SKM-1 (cell line): ENCODE results near the gene MAD1L1.

Experiments
- DNase-seq: peaks from one replicate; lab custom pipeline; 2025; ENCODE audit not compliant: unreplicated experiment; lab: John Stamatoyannopoulos, UW

Gene MAD1L1

DNA sequence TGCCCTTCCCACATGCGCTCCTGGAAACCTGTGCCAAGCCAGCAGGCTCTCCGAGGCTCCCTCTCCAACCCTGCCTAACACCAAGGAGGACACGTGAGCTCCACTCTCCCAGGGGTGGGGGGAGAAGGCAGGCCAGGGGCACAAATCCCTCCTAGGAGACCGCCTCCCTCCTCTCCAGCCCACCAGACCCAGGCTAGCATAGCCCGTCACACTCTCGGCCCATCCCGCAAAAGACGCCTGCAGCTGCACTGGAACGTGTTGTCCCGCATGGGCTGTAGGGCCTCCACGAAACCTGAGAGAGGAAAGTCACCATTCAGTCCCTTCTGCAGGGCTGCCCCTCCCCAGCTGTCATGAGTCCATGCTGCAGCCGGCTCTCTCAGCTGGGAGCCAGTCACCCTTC, 126.3 kb downstream of the MAD1L1 start:
- DNase-seq = no peak

DNA sequence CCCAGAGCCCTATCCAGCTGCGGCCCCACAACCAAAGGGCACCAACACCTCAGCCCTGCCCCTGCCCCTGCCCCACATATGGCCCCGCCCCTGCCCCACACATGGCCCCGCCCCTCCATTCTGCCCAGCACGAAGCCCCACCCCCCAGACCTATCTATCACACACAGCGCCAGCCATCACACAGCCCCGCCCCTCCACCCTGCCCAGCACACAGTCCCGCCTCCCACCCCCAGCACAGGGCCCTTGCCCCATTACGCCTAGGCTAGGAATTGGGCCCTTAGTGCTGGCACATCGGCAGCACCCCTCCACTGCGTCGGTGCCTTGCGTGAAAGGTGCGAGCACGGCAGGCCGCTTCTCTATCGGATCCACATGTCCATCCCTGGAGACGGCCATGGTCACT, 126.8 kb downstream of the MAD1L1 start:
- DNase-seq = no peak

DNA sequence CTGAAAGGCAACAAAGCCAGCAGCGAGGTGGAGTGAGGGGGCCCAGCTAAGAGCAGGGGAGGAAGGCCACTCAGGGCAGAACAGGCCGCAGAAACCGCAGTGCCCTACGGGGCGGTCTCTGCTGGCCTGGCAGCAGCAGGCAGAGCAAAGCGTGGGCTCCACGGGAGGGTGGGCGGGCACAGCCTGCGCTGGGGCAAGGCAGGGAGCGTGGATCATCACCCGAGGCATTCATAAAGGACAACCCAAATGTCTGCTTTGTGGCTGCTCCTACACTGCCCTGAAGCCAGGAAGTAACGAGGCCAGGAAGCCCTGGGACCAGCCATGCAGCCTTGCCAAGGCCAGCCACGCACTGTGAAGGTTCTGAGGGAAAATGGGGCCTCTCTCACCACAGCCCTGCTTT, 127.5 kb downstream of the MAD1L1 start:
- no peak for DNase-seq

DNA sequence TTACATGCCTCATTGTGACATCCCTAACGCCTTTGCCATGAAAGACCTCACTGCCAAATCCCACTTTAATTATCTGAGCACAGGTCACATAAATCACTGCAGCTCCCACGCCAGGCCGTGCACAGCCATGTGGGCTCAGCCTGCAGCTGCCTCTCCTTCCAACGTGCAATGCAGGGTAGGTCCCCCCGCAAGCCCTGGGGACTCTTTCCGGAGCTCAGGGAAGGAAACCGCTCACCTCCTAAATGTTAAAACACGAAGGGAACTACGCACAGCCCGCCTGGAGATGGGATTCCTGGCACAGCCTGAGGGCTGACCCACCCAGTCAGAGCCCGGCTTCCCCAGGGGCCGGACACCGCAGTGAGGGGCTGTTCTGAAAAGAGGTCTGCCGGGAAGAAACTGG, 128.0 kb downstream of the MAD1L1 start:
- no peak for DNase-seq

DNA sequence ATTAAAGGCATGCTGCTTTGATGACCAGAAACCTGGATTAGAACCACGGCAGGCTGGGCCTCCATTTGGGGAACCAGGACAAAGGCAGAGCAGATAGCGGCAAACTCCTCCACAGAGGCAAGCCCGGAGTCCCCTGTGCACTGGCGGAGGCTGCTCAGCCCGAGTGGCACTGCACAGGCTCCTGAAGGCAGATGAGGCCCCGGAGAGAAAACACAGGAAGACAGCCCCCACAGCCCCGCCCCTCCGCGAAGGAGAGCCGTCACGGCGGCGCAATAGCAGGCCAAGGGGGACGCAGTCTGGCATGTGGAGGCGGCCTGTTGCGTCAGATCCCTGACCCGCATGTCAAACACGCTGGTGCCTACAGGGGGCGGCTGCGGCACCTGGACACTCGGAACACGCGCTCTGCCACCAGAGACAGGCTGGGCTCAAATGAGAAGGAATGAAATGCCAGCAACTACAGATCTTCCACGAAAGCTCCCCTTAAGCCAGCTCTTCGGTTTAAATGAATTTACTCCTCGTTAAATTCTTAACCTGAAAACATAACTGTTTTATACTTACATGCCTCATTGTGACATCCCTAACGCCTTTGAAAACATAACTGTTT, 128.5 kb downstream of the MAD1L1 start:
- DNase-seq = no peak

DNA sequence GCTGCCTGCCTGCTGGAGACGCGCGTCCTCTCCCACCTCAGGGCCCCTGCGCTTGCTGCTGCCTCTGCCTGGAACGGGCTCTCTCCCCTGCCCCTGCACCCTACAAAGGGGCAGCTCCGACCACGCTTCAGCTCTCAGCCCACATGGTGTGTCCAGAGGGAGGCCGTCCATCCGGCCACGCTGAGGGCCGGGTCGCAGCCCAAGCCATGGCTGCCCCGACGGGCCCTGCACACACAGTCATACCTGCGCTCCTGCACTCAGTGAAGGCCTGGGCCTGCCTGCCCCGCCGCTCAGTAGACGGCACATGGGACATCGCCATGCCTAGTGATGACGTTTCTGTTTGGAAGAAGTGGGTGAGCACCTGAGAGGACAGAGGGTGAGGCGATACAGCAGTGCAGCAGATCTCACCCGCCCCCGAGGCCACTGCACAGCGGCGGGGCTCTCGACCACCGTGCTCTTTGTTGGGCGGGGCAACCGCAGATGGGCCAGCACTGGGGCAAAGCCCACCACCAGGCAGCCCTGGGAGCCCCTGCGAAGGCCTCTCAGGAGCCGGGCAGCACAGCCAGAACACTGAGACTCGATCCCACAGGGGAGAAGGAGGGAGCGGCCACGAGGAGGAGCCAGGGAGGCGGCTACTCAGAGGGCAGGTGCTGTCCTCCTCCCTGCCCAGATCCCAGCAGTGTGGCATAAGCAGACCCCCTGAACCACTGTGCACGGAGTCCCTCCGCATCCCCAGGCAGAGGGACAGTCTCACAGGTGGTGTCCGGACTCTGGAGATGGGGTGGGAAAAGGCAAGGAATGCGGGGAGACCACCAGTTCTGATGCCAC, 129.5 kb downstream of the MAD1L1 start:
- DNase-seq = no peak

DNA sequence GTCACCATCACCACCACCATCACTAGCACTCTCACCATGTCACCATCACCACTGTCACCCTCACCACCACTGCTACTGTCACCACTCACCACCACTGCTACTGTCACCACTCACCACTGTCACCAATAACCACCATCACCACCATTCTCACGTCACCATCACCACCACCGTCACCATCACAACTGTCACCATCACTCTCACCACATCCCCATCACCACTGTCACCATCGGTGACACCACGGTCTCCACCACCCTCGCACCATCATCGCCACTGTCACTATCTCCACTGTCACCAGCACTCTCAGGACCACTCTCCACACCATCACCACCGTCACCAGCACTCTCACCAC, 130.4 kb downstream of the MAD1L1 start:
- no peak for DNase-seq

DNA sequence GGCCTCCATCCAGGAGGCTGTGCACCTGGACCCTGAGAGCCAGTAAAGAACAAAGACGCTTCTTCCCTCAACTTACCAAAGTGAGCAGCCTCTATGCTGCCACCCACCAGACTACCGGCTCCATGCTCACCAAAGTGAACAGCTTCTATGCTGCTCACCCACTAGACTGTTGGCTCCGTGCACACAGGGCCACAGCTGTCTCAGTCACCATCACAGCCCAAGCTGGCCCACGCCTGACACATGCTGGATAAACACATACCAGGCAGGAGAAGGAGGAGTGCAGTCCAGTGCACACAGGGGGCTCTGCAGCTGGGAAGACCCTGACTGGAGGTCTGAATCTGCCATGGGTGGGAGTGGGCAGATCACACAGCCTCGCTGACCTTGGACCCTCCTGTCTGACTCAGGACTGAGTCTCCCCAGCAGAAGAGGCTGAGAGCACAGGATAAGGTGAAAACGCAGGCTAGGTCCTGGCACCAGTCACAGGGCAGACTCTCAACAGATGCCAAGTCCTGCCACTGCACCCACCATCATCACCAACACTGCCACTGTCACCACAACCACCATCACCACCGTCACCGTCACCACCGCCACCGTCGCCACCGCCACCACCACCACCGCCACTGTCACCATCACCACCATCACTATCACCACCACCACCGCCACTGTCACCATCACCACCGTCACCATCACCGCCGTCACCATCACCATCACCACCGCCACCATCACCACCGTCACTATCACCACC, 130.9 kb downstream of the MAD1L1 start:
- DNase-seq = no peak

DNA sequence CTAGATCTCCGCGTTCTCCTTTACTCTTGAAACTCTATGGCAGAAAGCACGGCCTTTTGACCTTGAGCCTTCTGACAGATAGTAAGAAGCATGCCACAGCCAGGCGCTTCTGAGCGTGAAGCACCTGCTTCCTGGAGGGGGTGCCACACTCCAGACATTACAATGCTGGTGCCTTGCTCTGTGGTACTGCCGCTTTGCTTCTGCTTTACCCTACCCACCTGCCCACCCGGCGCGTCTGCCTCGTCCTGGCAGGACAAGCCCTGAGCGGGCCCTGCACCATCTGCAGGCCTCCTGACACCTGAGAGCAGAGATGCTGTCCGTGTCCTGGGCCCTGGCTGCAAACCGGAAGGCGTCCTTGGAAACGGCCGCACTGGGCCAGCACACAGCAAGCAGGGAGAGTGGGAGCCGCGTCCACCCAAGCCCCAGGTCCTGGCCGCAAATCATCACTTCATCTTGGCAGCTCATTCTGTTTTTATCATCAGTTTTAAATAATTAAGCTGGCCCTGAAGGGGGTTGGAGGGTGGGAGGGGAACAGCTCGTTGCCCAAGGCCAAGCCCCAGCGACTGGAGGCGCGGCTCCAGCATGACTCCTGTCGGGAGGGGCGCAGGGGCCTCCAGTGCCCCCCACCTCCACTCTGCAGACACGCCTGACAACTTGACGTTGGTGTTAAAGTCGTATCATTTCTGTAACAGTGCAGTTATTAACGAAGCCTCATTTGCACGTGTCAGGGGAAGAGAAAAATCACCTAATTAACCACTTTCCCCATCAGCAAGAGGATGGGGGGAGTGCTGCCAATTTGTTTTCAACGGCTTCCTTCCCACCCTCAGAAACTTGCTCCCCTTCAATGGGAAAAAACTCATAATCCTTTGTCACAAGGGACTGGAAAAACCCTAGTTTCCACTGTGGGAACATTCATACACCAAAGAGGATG, 132.2 kb downstream of the MAD1L1 start:
- no peak for DNase-seq

DNA sequence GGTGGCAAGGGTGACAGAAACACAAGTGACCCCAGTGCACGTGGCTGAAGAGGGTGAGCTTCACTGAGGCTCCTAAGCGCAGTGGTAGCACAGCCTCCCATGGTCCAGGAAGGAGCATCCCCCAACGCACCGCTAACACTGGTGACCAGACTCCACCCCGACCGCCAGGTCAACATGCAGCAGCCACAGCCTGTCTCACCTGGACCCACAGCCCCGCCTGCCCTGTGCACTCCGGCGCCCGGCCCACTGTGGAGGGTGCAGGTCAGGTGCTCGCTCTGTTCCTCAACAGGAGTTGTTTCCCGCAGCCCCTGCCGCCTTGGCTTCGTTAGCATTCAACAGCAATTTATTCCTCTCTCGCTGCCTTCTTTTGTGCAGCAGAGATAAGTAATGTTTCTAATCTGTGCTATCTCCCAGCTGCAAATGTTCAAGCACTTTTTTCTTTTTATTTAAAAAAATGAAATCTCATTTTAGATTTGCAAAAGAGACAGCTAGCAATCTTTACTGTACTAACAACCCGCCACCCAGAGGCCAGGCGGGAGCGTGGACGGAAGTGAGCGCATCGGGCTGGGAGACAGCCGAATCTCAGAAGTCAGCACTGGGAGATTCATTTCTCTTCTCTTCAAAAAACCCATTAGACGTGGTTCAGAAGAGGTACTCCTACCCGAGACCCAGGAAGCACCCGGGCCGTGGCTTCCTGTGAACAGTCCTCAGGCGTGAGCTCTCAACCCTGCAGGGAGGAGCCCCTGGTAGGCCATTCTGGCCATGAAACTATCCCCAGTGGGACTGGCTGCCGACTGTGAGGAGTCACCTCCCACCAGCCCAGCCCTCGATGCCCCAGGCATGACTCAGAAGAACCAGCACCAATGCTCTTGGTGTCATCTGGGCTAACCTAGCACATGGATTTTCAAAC, 133.4 kb downstream of the MAD1L1 start:
- DNase-seq = no peak

DNA sequence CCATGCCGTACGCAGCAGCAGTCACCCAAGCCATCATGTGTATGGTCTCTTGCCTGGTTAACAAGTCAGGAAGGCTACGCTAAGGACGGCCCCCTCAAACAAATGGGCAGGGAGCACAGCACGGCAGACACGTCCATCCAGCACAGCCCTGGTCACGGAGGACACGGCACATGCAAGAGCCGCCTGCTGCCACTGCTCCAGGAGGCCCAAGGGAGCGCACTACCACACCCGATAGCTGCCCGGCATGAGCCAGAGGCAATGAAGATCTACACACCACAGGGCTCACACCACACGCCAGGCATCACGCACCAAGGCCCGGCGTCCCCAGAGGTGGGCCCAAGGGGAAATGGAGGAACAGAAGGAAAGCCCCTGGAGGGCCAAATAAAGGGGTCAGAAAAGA, 134.2 kb downstream of the MAD1L1 start:
- DNase-seq = no peak

DNA sequence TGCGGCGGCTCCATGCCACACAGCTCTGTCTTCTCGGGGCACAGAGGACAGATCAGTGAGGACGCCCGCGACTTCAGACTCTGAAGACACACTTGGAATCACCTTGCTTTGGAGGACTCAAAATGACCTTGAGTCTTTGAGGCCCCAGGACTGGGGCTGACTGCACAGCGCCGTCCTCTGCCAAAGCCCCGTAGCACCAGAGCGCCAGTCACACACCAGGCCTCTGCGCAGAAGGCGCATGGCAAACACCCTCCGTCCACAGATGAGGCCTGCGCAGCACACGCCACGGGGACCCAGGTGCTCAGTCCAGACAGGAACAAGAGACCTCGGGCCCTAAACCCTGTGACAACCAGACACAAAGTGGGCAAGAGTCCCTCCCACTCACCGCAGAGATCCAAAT, 134.7 kb downstream of the MAD1L1 start:
- no peak for DNase-seq

DNA sequence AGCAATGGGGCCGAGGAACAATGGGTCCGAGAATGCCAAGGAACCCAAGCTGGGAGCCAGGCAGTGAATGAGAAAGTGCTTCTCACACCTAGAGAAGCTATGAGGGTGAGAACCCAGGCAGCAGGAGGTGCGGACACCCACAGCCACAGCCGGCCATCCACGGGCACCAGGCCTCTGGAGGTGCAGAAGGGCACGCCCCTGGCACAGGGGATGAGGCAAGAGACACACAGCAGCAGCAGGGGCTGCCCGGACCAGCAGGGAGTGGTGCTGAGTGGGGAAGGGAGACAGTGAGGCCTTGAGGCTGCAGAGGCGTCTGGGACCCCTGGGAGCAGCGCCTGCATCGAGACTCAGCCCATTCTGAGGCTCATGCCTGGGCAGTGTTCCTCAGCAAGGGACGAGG, 135.3 kb downstream of the MAD1L1 start:
- no peak for DNase-seq

DNA sequence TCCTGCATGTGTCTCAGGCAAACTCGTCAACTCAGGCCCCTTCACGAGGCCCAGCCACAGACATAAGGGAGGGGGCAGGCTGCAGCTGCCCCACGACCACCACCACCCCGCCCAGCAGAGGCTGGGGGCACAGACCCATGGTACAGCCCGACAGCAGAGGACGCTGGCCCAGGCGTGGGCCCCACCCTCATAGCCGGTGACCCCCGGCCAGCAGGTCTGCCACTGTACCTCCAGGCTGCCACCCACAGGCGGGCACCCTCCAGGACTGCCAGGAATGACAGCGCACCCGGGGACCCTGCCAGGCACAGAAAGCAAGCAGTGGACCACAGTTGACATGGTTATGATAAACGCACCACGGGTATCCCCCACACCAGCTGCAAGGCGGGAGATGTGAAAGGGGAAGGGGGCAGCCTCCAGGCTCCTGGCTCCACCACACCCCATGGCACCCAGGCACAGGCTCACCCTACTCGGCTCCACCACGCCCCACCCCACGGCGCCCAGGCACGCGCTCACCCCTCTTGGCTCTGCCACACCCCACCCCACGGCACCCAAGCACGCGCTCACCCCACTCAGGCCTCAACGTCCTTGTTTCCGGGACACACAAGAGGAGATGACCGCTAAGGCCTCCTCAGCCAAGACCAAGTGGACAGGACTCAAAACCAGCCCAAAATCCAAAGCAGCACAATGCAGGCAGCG, 135.9 kb downstream of the MAD1L1 start:
- DNase-seq = no peak

DNA sequence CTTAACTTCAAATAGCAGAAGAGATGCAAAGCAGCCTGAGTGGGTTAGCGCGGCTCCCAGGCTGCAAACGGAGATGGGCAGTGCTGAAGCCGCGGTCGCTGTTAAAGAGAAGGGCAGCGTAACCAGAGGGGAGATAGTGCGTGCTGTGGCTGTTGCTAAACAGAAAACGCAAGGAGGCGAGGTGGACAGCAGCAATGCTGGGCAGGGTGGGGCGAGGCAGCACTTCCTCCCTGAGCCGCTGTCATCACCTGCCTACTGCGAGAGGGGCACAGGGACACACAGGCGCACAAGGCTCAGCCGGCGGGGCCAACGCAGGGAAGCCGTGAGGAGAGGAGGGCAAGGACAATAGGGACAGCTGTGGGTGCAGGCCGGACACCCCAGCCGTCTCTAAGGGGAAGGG, 137.3 kb downstream of the MAD1L1 start:
- DNase-seq = no peak

DNA sequence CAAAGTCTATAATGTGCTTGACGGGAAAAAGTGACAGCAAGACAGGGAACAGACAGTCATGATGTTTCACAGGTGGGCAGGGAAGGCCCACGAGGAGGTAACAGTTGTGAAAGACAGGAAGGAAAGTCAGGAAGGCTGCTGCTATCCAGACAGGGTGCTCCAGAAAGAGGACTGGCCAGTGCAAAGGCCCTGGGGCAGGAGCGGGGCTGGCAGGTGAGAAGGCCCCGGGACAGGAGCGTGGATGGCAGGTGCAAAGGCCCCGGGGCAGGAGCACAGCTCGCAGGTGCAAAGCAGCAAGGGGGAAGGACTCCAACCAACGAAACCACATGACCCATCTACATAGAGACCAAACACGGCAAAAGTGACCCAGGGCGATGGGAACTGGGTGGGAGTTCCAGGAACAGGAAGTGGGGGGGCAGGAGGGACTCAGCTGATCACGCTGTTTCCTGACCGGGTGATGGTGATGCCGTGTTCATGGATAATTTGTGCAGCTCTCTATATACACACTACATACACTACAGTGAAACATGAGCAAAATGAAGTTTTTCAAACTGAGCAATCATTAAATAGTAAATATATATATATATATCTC, 138.2 kb downstream of the MAD1L1 start:
- no peak for DNase-seq

DNA sequence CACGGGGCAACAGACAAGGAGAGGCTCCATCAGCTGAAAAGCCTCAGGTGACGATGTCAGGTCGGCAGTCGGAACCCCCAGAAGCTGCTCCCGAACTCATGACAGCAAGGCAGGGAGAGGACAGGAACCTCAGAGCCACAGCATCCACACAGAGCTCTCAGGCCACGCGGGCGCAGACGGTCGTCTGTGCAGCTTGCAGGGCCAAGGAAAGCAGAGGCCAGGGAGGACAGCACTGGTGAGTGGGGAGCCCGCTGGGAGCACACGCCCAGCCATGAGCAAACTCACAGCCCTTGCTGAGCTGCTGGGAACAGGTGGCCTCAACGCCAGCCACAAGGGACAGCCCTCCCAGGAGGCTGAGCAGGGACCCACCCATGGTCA, 138.9 kb downstream of the MAD1L1 start:
- no peak for DNase-seq

DNA sequence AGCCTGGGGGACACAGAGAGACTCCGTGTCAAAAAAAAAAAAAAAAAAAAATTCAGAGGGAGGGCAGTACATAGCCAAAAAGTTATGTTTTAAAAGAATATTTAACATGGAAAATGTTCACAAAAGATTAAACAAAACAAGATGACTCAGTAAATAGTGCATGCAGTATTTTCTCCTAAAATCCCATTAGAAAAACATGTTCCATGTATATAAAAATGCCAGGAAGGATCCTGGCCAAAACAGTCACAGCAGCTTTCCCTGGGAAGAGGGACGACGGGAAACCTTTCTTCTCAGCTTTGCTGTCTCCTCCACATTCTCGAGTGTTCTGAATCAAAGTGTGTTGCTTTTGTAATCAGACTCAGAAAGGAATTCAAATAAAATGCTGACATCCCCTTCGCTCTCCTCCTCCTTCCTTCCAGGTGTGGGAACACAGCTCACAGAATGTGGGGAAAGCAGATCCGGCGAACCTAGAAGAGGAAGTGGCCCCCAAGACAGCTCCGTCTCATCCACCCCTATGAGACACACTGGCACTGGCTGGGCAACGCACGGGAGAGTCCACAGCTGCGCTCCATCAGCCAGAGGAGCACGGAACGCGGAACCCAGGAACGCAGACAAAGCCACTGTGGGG, 139.4 kb downstream of the MAD1L1 start:
- DNase-seq = no peak

DNA sequence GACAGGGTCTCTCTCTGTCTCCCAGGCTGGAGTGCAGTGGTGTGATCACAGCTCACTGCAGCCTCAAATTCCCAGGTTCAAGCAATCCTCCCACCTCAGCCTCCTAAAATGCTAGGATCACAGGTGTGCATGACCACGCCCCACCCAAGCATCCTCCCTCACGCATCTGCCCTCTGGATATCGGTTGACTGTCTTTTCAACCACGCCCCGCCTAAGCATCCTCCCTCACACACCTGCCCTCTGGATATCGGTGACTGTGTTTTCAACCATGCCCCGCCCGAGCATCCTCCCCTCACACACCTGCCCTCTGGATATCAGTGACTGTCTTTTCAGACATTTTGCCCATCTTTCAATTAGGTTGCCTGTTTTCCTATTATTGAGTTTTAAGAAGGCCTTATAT, 140.5 kb downstream of the MAD1L1 start:
- no peak for DNase-seq
